ENCODE data around the gene ADCY7. TPM values are rescaled to one million over a fixed set of nuclear protein-coding genes. Genes with fewer than 3 reads are reported as not detected.
A peak's percentile ranks its signal among the peaks of the same experiment; 100 is the strongest.

The ADCY7 gene
- polyA plus RNA-seq (2013), result 37.6 TPM

DNA sequence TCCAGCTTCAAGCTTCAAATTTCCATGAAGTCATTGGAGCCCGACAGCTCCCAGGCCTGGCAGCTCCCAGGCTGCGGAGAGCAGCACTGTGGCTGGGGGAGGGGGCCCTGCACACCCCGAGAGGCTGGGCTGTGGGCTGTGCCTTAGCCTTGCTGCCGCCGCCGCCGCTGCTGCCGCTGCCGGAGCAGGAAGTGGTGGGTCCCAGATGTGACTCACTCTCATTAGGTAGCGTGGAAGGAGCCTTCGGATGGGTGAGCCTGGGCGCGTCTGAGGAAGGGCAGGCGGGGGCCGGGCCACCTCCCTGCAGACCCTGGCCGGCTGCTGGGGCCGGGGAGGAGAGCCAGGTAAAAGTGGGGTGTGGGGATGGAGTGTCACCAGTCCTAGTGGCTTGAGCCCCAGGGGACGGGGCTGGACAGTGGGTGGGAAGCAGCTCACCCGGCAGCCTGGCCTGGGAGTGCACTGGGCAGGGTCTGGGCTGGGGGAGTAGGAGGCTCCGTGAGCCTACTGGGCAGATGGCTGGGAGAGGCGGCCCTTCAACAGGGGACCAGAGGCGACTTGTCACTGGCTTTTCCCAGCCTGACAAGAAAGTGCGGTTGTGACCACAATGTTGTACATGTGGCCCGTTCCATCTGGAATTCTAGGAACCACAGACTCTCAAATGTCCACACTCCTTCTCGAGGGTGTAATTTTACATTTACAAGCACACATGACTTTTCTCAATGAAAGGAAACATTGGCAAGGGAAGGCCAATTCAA lies at the start of gene ADCY7:
Gene ADCY7, plus strand, starts transcription at position 215 of the 755 bp plus-strand sequence. CDS start 21,629 bp downstream, outside the sequence.
- H3K9me3 ChIP-seq (ENCODE audit: control extremely low read depth in 1 of 5, control insufficient read depth in 4 of 5, insufficient read depth in 2 of 5, low read depth in 1 of 5, low read length in 4 of 5), result no peaks in the 10 kb centered on the region
- CTCF ChIA-PET, result interaction anchor here (0.7 to 20.0 kb wide), 8 partner anchors 6 to 43 kb away, joined by 3 to 274 read pairs (median 3); no protein-coding TSS in a partner anchor
- H3K27ac ChIP-seq (ENCODE audit: insufficient read depth in 1 of 2, low read depth in 1 of 2, low read length in 2 of 2, poor library complexity in 1 of 2, severe bottlenecking in 2 of 2), result peak within 1 kb of the TSS; percentile 33 to 86
- peaks cover 0 to 15% (median 2%) of the 10 kb centered on the region in 4 experiments for H3K36me3 ChIP-seq (ENCODE audit: control insufficient read depth in 4 of 4, insufficient read depth in 4 of 4, low read length in 3 of 4)
- no peaks in the 10 kb centered on the region for H3K27me3 ChIP-seq (replicated peaks in 2 of 5; ENCODE audit: control insufficient read depth in 4 of 5, insufficient read depth in 5 of 5, low read length in 4 of 5)
- H3K4me3 ChIP-seq (ENCODE audit: control insufficient read depth in 1 of 7, extremely low read depth in 1 of 7, insufficient read depth in 4 of 7, low read depth in 2 of 7, low read length in 6 of 7), result peak within 1 kb of the TSS; percentile 36 to 74 (median 64)
- DNase-seq, result peak; percentile 73 to 94 (median 85)
- H3K4me1 ChIP-seq (ENCODE audit: control extremely low read depth in 1 of 4, control insufficient read depth in 4 of 4, insufficient read depth in 4 of 4, low read length in 3 of 4), result peaks cover 7 to 98% (median 68%) of the 10 kb centered on the region in 4 experiments
- under 1% methylated on average over 13 of the region's 25 CpGs for WGBS (ENCODE audit: insufficient coverage)
- POLR2A ChIA-PET, result interaction anchor here (0.9 to 2.2 kb wide), 4 partner anchors 8 to 47 kb away, joined by 3 to 16 read pairs (median 4); no protein-coding TSS in a partner anchor

DNA sequence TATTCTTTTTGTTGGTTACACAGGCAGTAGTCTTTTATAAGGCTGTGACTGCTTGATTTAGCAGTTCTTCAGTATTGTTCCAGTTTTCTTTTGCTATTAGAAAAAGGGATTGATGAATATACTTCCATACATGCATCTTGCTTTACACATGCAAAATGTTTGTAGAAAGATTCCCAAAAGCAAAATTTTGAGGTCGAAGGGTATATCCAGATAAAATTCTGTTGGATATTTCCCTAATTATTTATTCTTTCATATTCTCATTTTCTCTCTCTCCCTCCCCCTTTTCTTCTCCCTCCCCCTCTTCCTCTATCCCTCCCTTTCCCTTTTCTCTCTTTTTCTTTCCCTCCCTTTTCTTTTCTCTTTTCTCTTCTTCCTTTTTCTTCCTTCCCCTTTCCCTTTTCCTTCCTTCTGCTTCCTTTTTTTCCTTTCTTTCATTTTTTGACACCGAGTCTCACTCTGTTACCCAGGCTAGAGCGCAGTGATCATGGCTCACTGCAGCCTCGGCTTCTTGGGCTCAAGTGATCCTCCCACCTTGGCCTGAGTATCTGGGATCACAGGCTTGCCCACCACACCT lies 46.9 kb upstream of the ADCY7 start:
- H3K36me3 ChIP-seq (ENCODE audit: control insufficient read depth in 4 of 4, insufficient read depth in 4 of 4, low read length in 3 of 4), result peaks cover 6 to 48% (median 21%) of the 10 kb centered on the region in 4 experiments
- DNase-seq, result no peak
- H3K9me3 ChIP-seq (ENCODE audit: control extremely low read depth in 1 of 5, control insufficient read depth in 4 of 5, insufficient read depth in 2 of 5, low read depth in 1 of 5, low read length in 4 of 5), result no peaks in the 10 kb centered on the region
- WGBS (ENCODE audit: insufficient coverage), result 94% methylated on average over 4 of the region's 4 CpGs
- no peak overlapping the region for H3K27ac ChIP-seq (ENCODE audit: insufficient read depth in 1 of 2, low read depth in 1 of 2, low read length in 2 of 2, poor library complexity in 1 of 2, severe bottlenecking in 2 of 2)
- H3K27me3 ChIP-seq (replicated peaks in 2 of 5; ENCODE audit: control insufficient read depth in 4 of 5, insufficient read depth in 5 of 5, low read length in 4 of 5), result no peaks in the 10 kb centered on the region
- H3K4me1 ChIP-seq (ENCODE audit: control extremely low read depth in 1 of 4, control insufficient read depth in 4 of 4, insufficient read depth in 4 of 4, low read length in 3 of 4), result peaks cover 0 to 5% (median 0%) of the 10 kb centered on the region in 4 experiments
- H3K4me3 ChIP-seq (ENCODE audit: control insufficient read depth in 1 of 7, extremely low read depth in 1 of 7, insufficient read depth in 4 of 7, low read depth in 2 of 7, low read length in 6 of 7), result no peak overlapping the region
- POLR2A ChIA-PET, result no interaction called here
- CTCF ChIA-PET, result interaction anchor here (0.7 to 3.6 kb wide), 2 partner anchors 8 to 630 kb away, joined by 3 to 16 read pairs; no protein-coding TSS in a partner anchor

DNA sequence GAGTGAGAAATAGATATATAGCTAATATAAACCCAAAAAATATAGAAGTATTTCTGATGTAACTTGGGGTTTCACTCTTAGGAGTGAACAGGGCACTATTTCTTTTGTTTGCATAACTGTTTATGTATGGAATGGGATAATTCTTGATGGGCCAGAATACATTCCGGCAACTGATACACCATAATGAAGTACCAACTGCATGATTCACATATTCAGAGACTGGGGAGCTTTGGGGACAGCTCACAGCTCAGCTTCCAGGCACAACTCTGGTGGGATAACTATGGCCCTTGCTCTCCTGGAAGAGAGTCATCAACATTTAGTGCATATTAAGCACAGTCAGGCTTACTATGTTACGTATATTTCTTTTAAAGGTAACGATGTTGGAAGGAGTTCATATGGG lies 42.1 kb upstream of the ADCY7 start:
- peaks cover 15 to 46% (median 34%) of the 10 kb centered on the region in 4 experiments for H3K36me3 ChIP-seq (ENCODE audit: control insufficient read depth in 4 of 4, insufficient read depth in 4 of 4, low read length in 3 of 4)
- POLR2A ChIA-PET, result no interaction called here
- 100% methylated on average over 1 of the region's 3 CpGs for WGBS (ENCODE audit: insufficient coverage)

DNA sequence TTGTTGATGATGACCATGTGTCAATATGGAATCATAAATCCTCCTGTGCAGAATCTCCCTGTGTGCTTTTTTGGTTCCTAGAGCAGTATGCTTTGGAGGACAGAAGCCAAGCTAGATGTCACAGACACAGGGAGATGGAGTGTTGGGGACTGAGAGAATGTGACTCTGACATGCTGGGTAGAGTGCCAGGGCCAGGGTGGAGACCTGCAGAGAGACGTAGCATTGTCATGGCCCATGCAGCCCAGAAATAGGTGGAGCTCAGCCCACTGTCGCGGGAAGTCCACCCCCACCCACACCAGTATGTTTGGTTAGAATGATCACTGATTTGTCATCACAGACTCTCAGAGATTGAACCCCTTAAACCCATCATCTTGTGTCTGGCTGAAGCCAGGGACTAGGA lies 39.2 kb upstream of the ADCY7 start:
- peaks cover 15 to 44% (median 33%) of the 10 kb centered on the region in 4 experiments for H3K36me3 ChIP-seq (ENCODE audit: control insufficient read depth in 4 of 4, insufficient read depth in 4 of 4, low read length in 3 of 4)
- H3K4me3 ChIP-seq (ENCODE audit: control insufficient read depth in 1 of 7, extremely low read depth in 1 of 7, insufficient read depth in 4 of 7, low read depth in 2 of 7, low read length in 6 of 7), result no peak overlapping the region
- no peaks in the 10 kb centered on the region for H3K27me3 ChIP-seq (replicated peaks in 2 of 5; ENCODE audit: control insufficient read depth in 4 of 5, insufficient read depth in 5 of 5, low read length in 4 of 5)
- CTCF ChIA-PET, result interaction anchor here (0.9 to 1.8 kb wide), 3 partner anchors 10 to 439 kb away, joined by 3 to 4 read pairs (median 4); no protein-coding TSS in a partner anchor
- no CpG with 5 or more reads among the region's 3 CpGs for WGBS (ENCODE audit: insufficient coverage)
- POLR2A ChIA-PET, result no interaction called here
- no peak for DNase-seq
- no peak overlapping the region for H3K27ac ChIP-seq (ENCODE audit: insufficient read depth in 1 of 2, low read depth in 1 of 2, low read length in 2 of 2, poor library complexity in 1 of 2, severe bottlenecking in 2 of 2)
- no peaks in the 10 kb centered on the region for H3K9me3 ChIP-seq (ENCODE audit: control extremely low read depth in 1 of 5, control insufficient read depth in 4 of 5, insufficient read depth in 2 of 5, low read depth in 1 of 5, low read length in 4 of 5)
- H3K4me1 ChIP-seq (ENCODE audit: control extremely low read depth in 1 of 4, control insufficient read depth in 4 of 4, insufficient read depth in 4 of 4, low read length in 3 of 4), result no peaks in the 10 kb centered on the region

More for the DNA sequence above, 42.1 kb upstream of the ADCY7 start:
- no peak overlapping the region for H3K4me3 ChIP-seq (ENCODE audit: control insufficient read depth in 1 of 7, extremely low read depth in 1 of 7, insufficient read depth in 4 of 7, low read depth in 2 of 7, low read length in 6 of 7)
- CTCF ChIA-PET, result interaction anchor here (0.6 to 1.1 kb wide), 3 partner anchors 13 to 163 kb away, joined by 3 read pairs; no protein-coding TSS in a partner anchor
- no peaks in the 10 kb centered on the region for H3K9me3 ChIP-seq (ENCODE audit: control extremely low read depth in 1 of 5, control insufficient read depth in 4 of 5, insufficient read depth in 2 of 5, low read depth in 1 of 5, low read length in 4 of 5)
- H3K27me3 ChIP-seq (replicated peaks in 2 of 5; ENCODE audit: control insufficient read depth in 4 of 5, insufficient read depth in 5 of 5, low read length in 4 of 5), result no peaks in the 10 kb centered on the region
- H3K27ac ChIP-seq (ENCODE audit: insufficient read depth in 1 of 2, low read depth in 1 of 2, low read length in 2 of 2, poor library complexity in 1 of 2, severe bottlenecking in 2 of 2), result no peak overlapping the region
- H3K4me1 ChIP-seq (ENCODE audit: control extremely low read depth in 1 of 4, control insufficient read depth in 4 of 4, insufficient read depth in 4 of 4, low read length in 3 of 4), result no peaks in the 10 kb centered on the region
- no peak for DNase-seq

DNA sequence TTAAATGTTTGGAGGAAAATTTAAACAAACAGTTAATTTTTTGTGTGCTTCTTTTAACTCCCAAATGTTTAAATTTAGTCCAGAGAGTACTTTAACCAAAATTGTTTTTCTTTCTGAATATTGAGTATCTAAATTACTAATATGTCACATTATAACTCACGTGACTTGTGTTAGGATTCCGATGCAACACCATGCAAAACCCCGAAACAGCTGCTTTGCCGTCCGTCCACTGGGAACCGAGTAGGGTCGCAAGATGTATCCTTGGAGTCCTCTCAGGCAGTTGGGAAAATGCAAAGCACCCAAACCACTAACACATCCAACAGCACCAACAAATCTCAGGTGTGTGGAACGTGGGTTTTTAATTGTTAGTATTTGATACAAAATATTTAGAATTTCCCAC lies 38.7 kb upstream of the ADCY7 start:
- POLR2A ChIA-PET, result no interaction called here
- Histone ChIP-seq H3K4me3 (ENCODE audit: control insufficient read depth in 1 of 7, extremely low read depth in 1 of 7, insufficient read depth in 4 of 7, low read depth in 2 of 7, low read length in 6 of 7) (no peak overlapping the region), H3K4me1 (ENCODE audit: control extremely low read depth in 1 of 4, control insufficient read depth in 4 of 4, insufficient read depth in 4 of 4, low read length in 3 of 4) (no peaks in the 10 kb centered on the region), H3K27ac (ENCODE audit: insufficient read depth in 1 of 2, low read depth in 1 of 2, low read length in 2 of 2, poor library complexity in 1 of 2, severe bottlenecking in 2 of 2) (no peak overlapping the region), H3K9me3 (ENCODE audit: control extremely low read depth in 1 of 5, control insufficient read depth in 4 of 5, insufficient read depth in 2 of 5, low read depth in 1 of 5, low read length in 4 of 5) (no peaks in the 10 kb centered on the region), H3K36me3 (ENCODE audit: control insufficient read depth in 4 of 4, insufficient read depth in 4 of 4, low read length in 3 of 4) (peaks cover 15 to 43% (median 32%) of the 10 kb centered on the region in 4 experiments), H3K27me3 (replicated peaks in 2 of 5; ENCODE audit: control insufficient read depth in 4 of 5, insufficient read depth in 5 of 5, low read length in 4 of 5) (no peaks in the 10 kb centered on the region)
- DNase-seq, result no peak
- CTCF ChIA-PET, result interaction anchor here (0.9 to 1.3 kb wide), 2 partner anchors 86 to 438 kb away, joined by 3 to 4 read pairs; no protein-coding TSS in a partner anchor
- WGBS (ENCODE audit: insufficient coverage), result no CpG with 5 or more reads among the region's 8 CpGs

DNA sequence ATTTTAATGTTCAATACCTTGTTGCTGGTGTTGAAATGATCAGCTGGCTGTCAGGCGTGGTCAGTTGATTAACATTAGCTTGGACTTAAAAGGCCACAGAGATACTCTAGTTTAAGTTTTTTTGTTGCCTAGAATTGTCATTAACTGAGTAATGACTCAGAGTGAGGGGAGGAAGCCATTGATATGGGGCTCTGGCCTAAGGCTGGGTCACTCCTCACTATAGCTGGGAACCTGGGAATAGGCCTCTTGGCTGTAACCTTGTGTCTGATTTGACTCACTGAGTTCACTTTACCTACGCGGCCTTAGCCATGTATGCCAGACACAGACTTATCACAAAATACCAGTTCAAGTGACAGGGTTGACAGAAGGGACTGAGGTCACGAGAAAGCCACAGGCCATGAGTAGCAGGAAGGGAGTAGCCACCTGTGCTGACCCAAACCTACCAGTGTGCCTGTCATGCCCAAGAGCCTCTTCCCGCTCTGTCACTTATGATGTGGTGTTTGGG lies 37.9 kb upstream of the ADCY7 start:
- Histone ChIP-seq H3K4me3 (ENCODE audit: control insufficient read depth in 1 of 7, extremely low read depth in 1 of 7, insufficient read depth in 4 of 7, low read depth in 2 of 7, low read length in 6 of 7) (no peak overlapping the region), H3K27ac (ENCODE audit: insufficient read depth in 1 of 2, low read depth in 1 of 2, low read length in 2 of 2, poor library complexity in 1 of 2, severe bottlenecking in 2 of 2) (no peak overlapping the region), H3K4me1 (ENCODE audit: control extremely low read depth in 1 of 4, control insufficient read depth in 4 of 4, insufficient read depth in 4 of 4, low read length in 3 of 4) (no peaks in the 10 kb centered on the region), H3K9me3 (ENCODE audit: control extremely low read depth in 1 of 5, control insufficient read depth in 4 of 5, insufficient read depth in 2 of 5, low read depth in 1 of 5, low read length in 4 of 5) (no peaks in the 10 kb centered on the region), H3K36me3 (ENCODE audit: control insufficient read depth in 4 of 4, insufficient read depth in 4 of 4, low read length in 3 of 4) (peaks cover 15 to 41% (median 32%) of the 10 kb centered on the region in 4 experiments), H3K27me3 (replicated peaks in 2 of 5; ENCODE audit: control insufficient read depth in 4 of 5, insufficient read depth in 5 of 5, low read length in 4 of 5) (no peaks in the 10 kb centered on the region)
- CTCF ChIA-PET, result interaction anchor here (1.0 to 1.4 kb wide), 3 partner anchors 17 to 437 kb away, joined by 3 to 4 read pairs (median 4); no protein-coding TSS in a partner anchor
- POLR2A ChIA-PET, result no interaction called here
- 100% methylated on average over 2 of the region's 5 CpGs for WGBS (ENCODE audit: insufficient coverage)
- no peak for DNase-seq

Data from common myeloid progenitor, CD34-positive (primary cell).